Gastrocnemius medialis (tissue), 4 donors: ENCODE measurements around the gene SPOCD1.

Source experiments
- CTCF ChIP-seq, 5 experiments: fragments of 450-650 bp in 3 of 5; fragments of 200-600 bp in 2 of 5; sonication (generic) in 2 of 5; IDR thresholded peaks in 4 of 5; conservative IDR thresholded peaks in 1 of 5; 1 replicate in 4 of 5; 2 replicates in 1 of 5; pipeline ENCODE4 v1.5.1; 2016 to 2019; ENCODE audit warnings: antibody characterized with exemption in 5 of 5, mild to moderate bottlenecking in 3 of 5, moderate library complexity in 3 of 5
- POLR2A ChIP-seq, 2 donors: fragments of 450-650 bp; IDR thresholded peaks; one replicate each; pipeline ENCODE4 v1.6.1; 2017; ENCODE audit warnings: antibody characterized with exemption in 2 of 2, mild to moderate bottlenecking in 2 of 2, moderate library complexity in 2 of 2

GRCh38 chr1:31787786-31788137 is 28.1 kb downstream of the SPOCD1 start:
- no peak for TF ChIP-seq POLR2A (IDR thresholded peaks at IDR 0.05)
- no peak for TF ChIP-seq CTCF (IDR thresholded peaks at IDR 0.05 in 4 of 5, conservative IDR thresholded peaks at IDR 0.05 in 1 of 5)
